ENCODE measurements around the gene MUC12.

DNA sequence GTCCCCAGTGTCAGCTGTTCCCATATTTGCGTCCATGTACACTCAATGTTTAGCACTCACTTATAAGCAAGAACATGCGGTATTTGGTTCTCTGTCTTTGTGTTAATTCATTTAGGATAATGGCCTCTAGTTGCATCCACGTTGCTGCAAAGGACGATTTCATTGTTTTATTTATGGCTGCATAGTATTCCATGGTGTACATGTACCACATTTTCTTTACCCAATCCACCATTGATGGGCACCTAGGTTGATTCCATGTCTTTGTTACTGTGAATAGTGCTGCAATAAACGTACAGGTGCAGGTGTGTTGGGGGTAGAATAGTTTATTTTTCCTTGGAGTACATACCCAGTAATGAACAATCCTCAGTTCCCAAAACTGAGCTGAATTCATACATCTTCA lies 91.6 kb downstream of the MUC12 start:
- TF ChIP-seq, protein P1, sequence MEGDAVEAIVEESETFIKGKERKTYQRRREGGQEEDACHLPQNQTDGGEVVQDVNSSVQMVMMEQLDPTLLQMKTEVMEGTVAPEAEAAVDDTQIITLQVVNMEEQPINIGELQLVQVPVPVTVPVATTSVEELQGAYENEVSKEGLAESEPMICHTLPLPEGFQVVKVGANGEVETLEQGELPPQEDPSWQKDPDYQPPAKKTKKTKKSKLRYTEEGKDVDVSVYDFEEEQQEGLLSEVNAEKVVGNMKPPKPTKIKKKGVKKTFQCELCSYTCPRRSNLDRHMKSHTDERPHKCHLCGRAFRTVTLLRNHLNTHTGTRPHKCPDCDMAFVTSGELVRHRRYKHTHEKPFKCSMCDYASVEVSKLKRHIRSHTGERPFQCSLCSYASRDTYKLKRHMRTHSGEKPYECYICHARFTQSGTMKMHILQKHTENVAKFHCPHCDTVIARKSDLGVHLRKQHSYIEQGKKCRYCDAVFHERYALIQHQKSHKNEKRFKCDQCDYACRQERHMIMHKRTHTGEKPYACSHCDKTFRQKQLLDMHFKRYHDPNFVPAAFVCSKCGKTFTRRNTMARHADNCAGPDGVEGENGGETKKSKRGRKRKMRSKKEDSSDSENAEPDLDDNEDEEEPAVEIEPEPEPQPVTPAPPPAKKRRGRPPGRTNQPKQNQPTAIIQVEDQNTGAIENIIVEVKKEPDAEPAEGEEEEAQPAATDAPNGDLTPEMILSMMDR (IDR thresholded peaks at IDR 0.05): no peak
- TF ChIP-seq ZFX (IDR thresholded peaks at IDR 0.05; ENCODE audit: borderline replicate concordance): no peak

All from 22Rv1 (cell line).